GM19372 (cell line): Measurements from ENCODE around the gene HYAL1.
"Not testable (repeated sequence)": the region's sequence is repeated elsewhere in the genome, so short reads cannot be mapped to it uniquely, and the experiment has no call there.

ENCODE experiments used
- ATAC-seq: cut with Tn5 transposase; IDR thresholded peaks from one replicate; pipeline ENCODE4 v1.9.1; 2021; ENCODE audit warnings: mild to moderate bottlenecking, low read depth, moderate library complexity; ENCODE audit not compliant: unreplicated experiment

HYAL1 gene

DNA sequence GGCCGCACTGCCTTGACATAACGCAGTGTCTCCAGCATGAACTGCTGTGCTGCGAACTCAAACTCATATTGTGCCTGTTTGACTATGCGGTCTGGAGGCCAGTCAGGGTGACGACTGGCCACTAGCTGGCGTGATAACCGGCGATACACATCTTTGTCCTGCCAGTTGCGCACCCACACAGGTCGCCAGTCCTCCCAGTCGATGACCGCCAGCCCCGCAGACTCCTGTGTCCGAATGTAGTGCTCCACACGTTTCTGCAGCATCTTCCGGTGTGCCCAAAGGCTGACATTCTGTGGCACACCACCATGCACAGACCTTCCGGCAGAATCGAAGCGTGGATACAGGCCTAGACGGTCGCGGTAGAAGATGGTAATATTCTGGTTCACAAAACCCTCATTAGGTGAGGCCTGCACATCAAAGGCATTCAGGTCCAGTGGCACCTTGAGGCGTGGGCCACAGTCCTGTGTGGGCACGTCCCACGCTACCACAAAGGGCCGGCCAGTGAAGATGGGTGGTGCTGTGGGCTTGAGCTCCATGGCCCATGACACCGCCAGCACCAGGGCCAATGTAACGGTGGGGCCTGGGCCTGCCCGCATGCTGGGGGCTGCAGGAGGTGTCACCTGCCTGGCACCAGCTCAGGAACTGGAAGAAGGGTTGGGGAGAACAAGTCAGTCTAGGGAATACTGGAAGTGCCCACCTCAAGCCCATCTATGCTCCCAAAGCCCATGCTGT lies 16.7 kb upstream of the HYAL1 start:
- ATAC-seq = no peak

DNA sequence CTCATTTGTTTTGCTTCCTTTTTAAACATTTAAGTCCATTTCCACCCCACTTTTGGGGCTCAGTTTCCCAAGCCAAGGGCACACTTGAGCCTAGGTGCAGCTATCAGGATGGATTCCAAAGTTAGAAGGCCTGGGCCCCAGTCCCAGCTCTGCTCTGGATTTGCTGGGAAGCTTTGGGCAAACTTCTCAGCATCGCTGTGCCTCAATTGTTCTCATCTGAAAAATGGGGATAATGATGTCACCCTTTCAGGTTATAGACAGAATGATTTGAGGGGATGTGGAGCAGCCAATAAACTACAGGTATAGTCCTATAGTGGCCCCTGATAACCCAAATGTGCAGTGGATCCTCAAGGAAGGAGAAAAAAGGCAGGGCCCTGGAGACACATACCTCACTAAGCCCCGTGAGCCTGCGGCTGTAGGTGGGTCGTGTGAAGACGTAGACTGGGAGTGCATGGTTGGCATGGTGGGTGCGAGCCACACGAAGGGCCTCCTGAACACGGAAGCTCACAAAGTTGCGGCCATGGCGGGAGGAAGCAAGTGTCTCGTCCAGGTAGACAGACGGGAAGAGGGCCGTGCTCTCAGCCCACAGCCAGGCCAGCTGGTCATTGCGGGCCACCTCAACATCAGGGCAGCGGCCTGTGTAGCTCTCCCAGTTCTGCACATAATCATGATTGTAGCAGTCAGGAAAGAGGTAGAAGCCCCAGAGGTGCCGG lies 16.0 kb upstream of the HYAL1 start:
- no peak for ATAC-seq

DNA sequence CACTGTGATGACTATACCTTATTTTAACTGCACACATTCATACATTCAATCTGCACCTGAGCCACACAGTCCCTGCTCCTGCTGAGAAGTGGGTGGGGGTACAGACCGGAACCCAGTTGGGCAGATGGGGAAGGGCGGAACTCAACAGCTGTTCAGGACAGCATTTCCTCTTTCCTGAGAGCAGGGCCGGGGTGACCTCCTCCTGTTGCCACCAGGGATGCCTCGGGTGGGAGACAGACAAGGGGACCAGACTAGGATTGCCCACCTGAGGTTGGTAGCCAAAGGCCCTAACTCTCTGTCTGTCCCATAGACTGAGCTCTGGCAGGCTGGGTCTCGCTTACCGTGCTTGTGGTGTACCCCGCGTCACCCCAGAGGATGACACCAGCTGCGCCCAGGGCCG lies 15.2 kb upstream of the HYAL1 start:
- ATAC-seq = no peak

DNA sequence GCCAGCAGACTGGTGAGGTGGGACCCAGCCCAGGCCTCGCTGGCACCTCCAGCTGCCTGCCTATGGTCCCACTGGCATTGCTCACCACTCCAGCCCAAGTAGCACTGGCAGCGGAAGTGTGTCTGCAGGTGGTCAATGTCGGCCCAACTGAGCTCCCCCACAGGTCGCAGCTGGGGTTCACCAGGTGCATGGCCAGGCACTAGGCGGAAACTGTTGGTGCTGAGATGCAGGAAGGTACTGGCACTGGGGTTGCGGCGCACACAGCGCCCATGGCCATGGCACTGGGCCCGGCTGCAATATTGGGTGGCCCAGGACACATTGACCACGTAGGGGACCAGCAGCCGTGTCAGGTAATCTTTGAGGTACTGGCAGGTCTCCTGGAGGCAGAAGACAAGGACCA lies 14.8 kb upstream of the HYAL1 start:
- no peak for ATAC-seq

DNA sequence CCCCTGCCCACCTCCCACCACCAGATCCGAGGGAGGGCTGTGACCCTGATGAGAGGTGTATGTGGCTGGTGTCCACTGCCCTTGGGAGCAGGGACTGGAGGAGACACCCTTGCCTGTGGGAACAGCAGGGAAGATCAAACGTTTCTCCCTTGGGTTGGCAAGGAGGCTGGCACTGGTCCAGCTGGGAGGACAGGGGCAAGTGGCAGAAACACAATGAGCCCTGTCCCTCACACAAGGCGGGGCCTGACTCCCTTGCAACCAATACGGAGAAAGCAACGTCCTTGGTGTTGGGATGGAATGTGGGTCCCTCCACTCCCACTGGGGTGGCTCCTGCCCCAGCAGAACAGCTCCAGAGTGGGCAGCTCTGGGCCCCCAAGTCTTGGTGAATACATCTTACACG lies 13.9 kb upstream of the HYAL1 start:
- no peak for ATAC-seq

DNA sequence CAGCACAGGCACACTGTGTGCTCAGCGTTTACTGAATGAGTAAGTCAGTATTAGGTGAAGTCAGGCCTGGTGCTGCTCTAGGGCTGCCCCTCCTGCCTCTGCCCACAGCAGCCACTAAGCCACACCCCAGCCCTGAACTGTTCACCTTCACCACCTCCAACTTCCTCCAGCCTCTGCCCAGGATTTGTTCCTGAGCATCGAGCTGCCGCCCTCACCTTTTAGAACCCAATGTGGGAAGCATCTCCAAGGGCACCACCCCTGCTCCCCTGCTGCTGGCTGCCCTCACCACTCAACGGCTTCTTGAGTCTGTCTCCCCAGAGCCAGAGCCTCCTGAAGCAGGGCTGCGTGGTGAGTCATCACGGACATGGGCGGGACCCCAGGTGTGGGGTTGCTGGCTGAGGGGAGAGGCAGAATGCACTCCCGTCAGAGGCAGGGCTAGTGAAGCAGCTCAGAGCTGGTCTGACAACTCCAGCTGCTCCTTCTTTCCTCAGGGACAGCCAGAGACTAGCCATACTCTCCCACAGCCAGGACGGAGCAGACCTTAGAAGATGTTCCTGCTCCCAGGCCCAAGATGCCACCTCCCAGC lies 13.4 kb upstream of the HYAL1 start:
- no peak for ATAC-seq

DNA sequence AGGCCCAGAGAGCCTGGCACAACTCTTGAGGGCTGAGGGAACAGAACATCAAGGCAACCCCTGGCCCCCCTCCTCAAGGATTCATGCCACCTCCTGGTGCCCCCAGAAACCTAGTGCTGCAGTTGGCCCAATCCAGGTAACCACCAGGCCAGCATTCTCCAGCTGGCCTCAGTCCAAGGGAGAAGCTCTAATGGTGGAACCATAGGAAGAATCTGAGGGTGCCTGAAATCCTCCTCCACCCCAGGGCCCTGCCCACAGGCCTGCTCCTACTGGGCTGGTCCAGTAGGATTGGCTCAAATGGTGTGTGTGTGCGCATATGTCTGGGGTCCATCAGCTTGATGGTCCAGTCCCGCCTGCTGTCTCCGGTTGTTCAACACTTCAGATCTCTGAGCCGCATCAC lies 11.4 kb upstream of the HYAL1 start:
- ATAC-seq = no peak

DNA sequence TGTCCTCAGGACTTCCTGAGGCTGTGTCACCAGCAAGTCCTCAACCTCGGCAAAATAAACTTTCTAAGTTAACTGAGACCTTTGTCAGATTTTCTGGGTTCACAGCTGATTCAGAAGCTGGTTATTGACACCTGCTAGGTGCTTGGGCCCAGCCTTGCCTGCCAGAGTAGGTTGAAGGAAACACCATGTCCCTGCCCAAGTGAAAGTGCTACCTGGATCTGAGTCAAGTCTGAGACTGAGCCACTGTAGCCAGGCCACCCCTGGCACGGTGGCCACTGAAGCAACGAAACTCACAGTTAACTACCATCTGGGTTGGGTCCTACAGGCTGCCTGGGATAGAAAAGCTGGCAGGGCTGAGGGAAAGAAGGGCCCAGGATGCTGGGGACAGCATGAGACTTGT lies 11.0 kb upstream of the HYAL1 start:
- no peak for ATAC-seq

DNA sequence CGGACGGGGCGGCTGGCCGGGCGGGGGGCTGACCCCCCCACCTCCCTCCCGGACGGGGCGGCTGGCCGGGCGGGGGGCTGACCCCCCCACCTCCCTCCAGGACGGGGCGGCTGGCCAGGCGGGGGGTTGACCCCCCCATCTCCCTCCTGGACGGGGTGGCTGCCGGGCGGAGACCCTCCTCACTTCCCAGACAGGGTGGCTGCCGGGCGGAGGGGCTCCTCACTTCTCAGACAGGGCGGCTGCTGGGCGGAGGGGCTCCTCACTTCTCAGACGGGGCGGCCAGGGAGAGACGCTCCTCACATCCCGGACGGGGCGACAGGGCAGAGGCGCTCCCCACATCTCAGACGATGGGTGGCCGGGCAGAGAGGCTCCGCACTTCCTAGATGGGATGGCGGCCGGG lies 8.7 kb upstream of the HYAL1 start:
- ATAC-seq = not testable (repeated sequence)

DNA sequence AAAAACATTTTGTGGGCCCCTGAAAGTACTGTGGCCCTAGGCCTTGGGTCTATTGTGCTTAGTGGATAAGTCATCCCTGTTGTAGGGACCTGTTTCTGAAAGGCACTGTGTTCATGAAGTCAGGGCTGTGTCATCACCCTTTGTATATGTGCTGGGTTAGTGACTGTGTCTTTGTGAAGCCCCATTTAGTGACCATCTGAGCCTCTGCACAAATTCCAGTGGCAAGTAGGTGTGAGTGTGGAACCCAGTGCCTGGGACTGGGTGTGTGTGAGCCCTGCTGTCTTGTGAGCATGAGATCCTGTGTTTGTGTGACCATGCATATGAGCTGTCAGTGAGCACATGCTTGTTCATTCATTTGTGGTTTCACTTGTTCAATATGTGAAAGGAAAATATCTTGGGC lies 1.2 kb upstream of the HYAL1 start:
- no peak for ATAC-seq

DNA sequence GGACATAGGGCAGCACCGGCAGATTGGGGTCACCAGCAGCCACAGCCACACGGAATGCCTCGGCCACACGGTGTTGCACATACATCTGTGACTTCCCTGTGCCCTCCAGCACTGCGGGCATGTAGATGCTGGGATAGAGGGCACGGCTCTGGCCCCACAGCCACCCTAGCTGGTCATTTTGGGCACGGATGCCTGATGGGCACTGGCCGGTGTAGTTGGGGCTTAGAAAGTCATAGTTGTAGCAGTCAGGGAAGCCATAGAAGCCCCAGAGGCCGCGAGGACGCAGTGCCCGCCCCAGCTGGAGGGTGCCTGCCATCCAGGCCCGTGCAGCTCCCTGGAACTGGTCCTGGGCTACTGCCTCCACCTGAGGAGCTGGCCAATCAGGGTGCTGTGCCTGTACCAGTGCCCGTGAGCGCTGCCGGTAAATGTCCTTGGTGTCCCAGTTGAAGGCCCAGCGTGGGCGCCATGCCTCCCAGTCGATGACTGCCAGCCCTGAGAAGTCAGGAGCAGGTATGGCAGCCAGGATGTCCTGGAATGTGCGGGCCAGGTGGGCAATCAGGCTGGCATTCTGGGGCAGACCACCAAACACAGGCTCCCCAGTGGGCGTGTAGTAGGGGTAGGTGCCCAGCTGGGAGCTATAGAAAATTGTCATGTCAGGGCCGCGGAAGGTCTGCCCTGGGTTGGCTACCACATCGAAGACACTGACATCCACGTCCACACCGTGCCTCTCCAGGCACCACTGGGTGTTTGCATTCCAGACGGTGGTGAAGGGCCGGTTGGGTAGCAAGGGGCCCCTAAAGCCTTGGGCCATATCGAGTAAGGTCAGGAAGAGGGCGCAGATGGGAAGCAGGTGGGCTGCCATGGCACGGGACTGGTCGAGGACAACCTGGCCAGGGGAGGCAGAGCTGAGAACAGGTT lies 1.0 kb downstream of the HYAL1 start:
- ATAC-seq = no peak

DNA sequence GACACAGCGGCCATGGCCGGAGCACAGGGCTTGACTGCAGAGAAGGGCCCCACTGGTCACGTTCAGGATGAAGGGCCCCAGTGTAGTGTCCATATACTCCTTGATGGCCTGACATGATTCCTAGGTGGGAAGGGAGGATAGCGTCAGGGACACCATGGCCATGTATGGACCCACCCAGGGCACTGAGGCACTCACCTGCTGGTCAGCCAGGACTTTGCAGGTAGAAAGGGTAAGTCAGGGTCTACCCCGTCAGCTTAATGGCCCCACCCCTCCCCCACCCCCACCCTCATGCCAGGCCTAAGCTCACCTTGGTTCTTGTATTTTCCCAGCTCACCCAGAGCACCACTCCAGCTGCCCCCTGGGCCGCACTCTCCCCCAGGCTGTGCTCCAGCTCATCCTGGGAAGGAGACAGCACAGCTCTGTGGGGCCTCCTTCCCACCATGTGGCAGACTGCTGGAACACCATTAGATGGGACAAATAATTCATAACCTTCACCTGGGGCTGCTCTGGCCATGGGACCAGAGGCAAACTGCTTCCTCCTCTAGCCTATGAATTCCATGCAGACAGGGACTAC lies 2.6 kb downstream of the HYAL1 start:
- ATAC-seq = no peak

DNA sequence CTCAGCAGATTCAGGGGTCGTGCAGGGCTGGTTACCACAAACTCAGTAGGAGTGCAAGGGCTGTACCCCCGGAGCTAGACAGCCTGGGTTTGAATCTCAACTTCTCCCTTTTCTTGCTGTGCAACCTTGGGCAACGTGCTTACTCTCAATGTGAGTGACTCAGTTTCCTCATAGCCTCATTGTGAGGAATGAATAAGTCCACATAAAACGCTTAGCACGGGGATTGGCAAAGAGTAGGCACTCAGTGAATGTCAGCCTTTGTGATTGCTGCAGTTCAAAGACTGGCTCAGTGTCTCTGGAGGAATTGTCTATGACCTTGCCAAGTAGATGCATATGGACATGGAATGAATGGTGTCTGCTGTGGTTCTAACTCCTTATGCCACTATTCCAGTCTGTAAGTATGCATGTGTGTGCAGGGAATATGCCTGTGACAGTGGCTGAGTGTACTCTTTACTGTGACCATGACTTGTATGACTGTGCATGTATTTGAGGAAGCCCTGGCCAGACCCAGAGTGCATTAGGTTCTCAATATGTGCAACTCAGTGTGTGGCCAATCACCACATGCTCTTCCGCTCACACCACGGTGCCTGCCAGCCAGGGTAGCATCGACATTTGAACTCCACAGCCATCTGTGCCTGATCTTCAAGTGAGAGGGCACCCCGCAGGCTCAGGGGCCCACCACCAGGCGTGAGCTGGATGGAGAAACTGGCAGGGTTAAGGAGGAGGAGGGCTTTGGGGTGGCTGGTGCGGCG lies 3.3 kb downstream of the HYAL1 start:
- no peak for ATAC-seq

DNA sequence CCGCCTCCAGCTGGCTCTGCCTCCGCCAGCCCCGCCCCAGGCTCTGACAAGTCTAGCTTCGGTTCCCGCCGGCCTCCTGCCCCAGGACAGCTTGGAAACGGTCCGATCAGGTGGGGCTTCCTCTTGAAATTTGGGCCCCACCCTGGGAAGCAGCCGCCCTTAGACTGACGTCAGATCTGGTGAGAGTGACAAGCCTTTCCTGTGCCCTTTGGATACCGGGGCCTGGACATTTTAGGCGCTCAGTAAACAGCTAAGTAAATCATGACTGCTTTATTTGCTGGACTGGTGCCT lies 3.8 kb downstream of the HYAL1 start:
- ATAC-seq = no peak

DNA sequence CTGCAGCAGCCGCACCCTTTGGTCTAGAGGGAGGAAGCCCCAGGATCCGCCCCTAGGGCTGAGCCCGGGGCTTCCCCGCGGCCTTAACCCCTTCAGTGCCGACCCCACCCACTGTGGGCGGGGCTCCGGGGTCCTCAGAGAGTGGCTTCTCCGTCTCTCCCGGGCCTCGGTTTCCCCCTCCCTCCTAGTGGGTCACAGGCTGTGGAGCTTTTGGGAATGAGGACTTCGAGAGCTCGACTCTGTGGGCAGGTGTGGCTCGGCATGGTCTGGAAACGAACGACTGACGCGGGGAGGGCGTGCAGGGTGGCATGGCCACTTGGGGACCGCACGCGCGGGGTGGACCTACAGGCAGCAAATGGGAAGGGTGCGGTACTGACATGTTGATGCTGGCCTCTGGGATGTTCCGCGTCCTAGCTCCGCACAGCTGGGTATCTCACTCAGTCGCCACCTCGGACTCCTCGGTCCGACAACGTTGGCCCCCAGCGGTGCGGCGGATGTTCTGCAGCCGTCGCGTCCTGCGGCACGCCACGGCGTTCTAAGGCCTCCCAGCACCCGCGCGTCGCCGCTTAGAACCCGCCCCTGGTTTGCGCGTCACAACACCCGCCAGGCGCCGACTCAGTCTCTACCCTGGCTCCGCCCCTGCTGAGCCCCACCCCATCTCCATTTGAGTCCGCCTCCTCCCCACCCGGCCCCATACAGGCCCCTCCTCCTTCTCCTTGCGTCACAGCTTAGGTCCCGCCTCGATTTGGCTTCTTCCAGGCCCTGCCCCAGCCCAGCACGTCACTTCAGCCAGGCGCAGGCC lies 4.3 kb downstream of the HYAL1 start, which contains the start of the genes HYAL3 and NAA80:
Gene HYAL3, minus strand, starts transcription at position 570 of the 802 bp plus-strand sequence. CDS start 3,803 bp downstream, outside the sequence.
Gene NAA80, minus strand, starts transcription at position 570 of the 802 bp plus-strand sequence. CDS start 1,942 bp downstream, outside the sequence.
- peak; percentile 86 for ATAC-seq

DNA sequence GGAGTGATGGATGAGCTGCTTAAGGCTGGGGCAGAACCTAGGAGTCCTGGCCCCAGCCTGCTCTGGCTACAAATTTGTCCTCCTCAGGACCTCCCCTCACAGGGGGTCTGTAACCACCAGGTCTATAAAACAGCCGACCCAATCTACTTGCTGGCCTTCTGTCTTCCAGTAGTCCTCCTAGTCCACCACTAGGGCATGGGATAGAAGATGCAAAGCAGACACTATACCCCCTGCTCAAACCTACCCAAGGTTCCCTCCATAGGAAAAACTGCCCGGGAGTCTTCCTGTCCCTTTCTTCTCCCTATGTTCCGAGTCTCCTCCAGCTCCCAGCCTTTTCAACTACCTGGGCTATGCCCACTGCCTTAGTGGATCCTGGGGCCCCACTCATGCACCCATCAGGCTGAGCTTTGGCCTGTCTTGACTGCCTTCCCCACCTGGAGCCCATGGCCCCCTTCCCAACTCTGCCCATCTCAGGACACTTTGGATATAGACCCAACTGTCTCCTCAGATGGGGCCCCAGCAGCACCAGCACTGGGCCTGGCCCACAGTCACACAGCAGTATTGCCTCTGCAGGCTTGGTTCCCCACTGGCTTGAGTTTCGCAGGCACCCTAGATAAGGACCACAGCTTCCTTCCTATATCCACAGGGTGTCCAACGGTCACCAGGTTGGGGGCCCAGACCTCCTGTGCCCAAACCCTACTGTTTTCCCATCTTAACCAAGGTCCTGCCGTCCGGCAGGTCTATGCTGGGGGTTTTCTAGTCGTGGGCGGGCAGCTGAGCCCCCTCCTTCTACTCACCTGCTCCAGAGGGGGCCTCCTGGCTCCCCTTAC lies 5.3 kb downstream of the HYAL1 start:
- ATAC-seq = no peak

DNA sequence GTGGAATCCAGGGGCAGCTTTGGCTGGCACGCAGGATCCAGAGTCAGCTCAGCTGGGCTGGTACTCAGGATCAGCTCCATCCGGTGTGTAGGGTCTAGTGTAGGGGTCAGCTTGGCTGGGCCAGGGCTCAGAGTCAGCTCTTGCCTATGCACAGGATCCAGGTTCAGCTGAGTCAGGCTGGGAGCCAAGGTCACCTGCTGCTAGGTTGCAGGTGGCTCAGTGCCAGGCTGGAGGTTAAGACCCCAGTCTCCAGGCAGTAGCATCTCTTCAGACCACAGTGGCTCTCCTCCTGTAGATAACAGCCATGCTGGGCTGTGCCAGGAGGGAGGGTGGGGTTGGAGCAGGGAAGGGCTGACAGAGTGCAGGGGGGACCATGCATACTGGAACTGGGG lies 6.0 kb downstream of the HYAL1 start:
- no peak for ATAC-seq

DNA sequence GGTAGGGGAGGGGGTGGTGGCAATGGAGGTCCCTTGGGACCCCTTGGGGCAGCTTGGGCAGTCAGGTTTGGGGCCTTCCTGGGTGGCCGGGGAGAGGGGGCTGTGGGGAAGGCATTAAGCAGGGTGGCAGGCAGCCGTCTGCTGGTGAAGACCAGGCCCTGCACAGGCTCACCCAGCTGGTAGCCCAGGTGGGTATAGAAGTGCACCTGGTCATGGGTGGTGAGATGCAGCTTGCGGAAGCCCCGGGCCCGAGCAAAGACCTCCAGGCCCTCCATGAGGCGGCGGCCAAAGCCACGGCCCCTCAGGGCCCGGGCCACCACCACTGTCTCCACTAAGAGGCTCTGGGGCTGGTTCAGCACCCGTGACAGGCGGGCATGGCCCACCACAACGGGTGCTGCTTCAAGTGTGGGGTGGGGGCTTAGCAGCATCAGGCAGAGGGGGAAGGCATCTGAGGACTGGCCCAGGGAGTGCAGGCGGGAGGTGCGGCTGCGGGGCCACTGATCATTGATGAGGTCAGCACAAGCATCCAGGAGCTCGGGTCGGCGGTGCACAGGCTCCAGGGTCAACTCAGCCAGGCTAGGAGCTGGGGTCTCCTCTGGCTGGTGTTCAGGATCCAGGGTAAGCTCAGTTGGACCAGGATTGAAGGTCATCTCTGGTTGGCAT lies 6.5 kb downstream of the HYAL1 start:
- ATAC-seq = no peak
